D721Med (cell line): Measurements from ENCODE around the gene CNDP2.
A peak's percentile ranks its signal among the peaks of the same experiment; 100 is the strongest.

ENCODE experiments used
- DNase-seq: peaks from one replicate; pipeline ENCODE4 v3.0.0; 2011; ENCODE audit warnings: low spot score; ENCODE audit not compliant: insufficient read length
- FAIRE-seq: peaks from 2 replicates; lab custom pipeline; 2011; peaks lifted over from hg19 to GRCh38; lab: Jason Lieb, UNC
- TF ChIP-seq, protein P1 (sequence below): IDR thresholded peaks from 2 replicates; pipeline ENCODE4 v1.5.1; 2012; ENCODE audit warnings: mild to moderate bottlenecking, control low read depth; ENCODE audit not compliant: insufficient read depth; ENCODE audit errors: missing control alignments

CNDP2 gene

DNA sequence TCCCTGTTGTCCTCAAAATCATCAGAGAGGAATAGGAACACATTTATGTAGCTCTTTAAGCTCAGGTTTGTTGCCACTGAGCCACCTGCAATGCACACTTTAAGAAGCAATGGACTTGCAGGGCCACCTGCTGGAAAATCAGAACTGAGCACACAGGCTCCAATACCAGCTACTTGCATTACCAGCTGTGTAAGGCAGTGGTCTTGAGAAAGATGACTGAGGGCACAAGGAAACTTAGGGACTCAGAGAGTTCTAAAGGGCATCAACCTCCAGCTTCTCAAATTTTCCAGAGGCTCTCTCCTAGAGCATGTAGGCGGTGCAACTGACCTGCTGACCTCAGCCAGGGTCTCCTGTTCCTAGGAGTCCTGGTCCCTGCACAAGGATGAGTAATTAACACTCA is 2.5 kb upstream of the CNDP2 start:
- DNase-seq: no peak
- TF ChIP-seq, protein P1, sequence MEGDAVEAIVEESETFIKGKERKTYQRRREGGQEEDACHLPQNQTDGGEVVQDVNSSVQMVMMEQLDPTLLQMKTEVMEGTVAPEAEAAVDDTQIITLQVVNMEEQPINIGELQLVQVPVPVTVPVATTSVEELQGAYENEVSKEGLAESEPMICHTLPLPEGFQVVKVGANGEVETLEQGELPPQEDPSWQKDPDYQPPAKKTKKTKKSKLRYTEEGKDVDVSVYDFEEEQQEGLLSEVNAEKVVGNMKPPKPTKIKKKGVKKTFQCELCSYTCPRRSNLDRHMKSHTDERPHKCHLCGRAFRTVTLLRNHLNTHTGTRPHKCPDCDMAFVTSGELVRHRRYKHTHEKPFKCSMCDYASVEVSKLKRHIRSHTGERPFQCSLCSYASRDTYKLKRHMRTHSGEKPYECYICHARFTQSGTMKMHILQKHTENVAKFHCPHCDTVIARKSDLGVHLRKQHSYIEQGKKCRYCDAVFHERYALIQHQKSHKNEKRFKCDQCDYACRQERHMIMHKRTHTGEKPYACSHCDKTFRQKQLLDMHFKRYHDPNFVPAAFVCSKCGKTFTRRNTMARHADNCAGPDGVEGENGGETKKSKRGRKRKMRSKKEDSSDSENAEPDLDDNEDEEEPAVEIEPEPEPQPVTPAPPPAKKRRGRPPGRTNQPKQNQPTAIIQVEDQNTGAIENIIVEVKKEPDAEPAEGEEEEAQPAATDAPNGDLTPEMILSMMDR: peak; percentile 55
- FAIRE-seq: peak; percentile 98

DNA sequence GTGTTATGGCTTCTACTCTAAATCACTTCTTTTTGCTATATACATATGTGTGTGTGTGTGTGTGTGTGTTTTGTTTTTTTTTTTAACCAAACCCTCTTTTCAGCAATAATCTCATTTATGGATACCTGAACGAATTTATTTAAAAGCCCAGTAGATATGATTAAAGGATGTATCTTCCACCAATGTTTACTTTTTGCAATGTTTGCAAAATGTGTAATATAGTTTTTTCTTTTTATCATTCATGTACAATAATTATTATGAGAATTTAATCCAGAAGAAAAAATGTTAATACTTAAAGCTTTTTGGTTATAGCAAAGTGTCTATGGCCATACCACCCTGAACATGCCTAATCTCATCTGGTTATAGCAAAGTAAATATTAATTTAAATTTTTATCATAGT is 1.6 kb upstream of the CNDP2 start:
- TF ChIP-seq, protein P1: no peak
- no peak for FAIRE-seq
- DNase-seq: no peak

DNA sequence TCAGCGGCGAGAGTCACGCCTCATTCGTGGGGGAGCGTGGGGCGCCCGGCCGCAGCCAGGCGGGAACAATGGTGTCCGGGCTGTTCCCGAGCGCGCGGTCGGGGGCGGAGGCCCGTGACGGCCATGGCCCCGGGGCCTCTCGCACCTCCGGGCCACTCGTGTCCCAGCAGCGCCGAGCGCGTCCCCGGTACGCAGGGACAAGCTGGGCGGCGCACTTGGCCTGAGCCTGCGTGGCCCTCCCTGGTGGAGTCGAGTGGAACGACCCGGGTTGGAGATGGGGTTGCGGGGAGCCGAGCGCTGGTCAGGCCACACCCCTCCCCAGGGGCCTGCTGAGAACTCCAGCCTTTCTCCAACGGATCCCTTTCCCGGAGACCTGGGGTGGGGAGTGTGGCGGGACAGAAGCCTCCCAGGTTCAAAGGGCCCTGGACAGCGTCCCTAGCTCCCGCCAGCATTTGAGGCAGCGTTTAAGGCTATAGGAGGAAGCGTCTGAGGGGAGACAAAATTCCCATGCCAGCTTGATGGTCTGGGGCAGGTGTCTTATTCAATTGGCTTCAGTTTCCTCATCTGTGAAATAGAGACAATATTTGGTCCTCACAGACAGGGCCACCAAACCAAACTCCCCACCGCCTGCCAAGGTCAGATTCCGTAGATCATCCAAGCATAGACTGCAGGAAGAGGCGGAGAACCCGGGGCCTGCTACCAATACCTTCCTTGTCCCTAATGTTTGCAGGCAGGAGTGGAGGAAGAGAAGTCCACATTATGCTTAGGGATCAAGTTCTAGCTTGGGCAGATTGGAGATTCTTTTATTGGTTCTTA is 553 bp downstream of the CNDP2 start:
- no peak for DNase-seq
- TF ChIP-seq, protein P1: no peak
- FAIRE-seq: no peak

DNA sequence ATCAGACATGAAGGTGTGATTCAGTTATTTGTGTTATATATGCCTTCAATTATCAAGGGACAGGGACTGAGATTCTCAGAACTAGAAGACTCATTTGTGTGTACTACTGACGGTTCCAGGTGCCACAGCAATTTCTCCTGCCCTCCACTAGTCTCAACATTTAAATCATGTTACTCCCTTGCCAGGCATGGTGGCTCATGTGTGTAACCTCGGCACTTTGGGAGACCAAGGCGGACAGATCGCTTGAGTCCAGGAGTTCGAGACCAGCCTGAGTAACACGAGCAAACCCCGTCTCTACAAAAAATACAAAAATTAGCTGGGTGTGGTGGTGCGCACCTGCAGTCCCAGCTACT is 1.1 kb downstream of the CNDP2 start:
- DNase-seq: no peak
- FAIRE-seq: peak; percentile 97
- TF ChIP-seq, protein P1: no peak

DNA sequence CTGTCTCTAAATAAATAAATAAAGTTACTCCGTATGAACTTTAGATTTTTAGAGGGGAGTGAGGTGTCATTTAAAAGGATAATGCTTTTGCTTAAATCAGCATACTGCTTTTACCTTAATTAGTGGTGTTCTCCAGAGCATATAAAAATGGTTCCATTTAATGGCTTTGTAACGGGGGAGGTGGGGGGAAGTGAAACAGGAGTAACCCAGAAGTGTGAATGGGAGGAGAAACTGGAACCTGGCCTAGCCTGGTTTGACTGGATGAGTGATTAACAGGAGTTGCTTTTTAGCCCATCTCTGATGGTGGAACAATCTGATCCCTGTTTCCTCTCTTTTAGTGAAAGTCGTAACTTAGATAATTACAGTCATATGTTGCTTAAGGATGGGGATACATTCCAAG is 1.6 kb downstream of the CNDP2 start:
- DNase-seq (no peak), FAIRE-seq (no peak)

DNA sequence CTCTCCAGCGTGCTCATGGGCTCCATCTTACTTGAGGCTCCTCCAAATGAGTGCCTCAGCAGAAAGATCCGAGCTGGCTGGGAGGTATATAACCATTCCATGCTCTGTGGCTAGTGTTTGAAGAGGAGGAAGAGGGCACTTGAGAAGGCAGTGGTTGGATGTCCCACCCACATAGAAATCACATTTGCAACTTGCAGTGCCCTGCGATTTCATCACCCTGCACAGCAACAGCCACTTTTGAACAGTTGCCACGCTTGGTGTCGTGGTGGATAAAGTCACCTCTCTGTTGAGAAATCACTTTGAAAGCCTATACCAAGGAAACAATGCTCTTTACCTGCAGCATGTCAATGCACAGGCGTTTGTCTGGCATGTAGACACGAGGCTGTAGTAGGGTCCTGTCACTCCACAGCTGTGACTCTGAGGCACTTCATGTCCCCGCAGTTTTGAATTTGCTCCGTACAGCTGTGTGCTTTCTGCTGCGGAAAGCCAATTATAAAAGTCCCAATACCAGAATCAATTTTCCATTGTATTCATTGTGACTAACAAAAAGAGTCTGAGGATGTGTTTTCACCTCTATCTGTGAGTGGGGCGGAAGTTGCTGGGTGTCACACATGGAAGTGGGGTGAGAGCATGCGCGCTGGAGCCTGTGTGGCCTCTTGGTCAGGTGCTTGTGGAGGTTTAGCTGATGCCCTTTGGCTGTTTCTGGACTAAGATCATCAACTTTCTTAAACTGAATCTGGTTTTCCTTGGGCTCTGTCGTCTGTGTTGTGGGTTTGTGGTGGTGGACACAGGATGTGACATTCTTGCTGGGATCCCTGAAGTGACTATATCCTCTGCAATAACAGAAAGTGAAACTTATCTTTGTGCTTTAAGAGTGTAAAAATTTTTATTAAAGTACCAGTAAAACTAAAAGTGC is 2.8 kb downstream of the CNDP2 start:
- FAIRE-seq (peak; percentile 89), DNase-seq (no peak)
- TF ChIP-seq, protein P1: no peak

More for the DNA sequence above, 1.6 kb downstream of the CNDP2 start:
- TF ChIP-seq, protein P1: no peak

DNA sequence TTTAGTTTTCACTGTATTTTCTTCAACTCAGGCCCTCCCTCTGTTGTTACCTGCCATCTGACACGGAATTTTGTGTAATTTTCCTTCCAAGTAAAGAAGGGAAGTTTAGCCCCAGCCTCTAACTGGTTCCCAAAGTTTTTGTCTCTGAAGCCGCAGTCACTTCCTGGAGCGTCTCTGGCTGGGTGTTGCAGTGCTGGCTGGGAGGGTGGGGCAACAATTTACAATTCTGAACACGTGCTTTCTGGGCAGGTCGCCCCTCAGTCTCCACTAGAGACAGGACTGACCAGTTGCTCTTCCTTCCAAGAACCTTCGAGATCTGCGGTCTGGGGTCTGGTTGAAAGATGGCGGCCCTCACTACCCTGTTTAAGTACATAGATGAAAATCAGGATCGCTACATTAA is 3.5 kb downstream of the CNDP2 start:
- TF ChIP-seq, protein P1: no peak
- no peak for DNase-seq
- no peak for FAIRE-seq
